Psoas muscle (tissue), 8 donors: Measurements from ENCODE around the gene ICOSLG. TPM values are rescaled to one million over a fixed set of nuclear protein-coding genes. Genes with fewer than 3 reads are reported as not detected.

ENCODE experiments used
- ATAC-seq, 4 donors: fragments of 200-7000 bp; cut with Tn5 transposase; one replicate each; pipeline ENCODE4 v1.9.1; 2020; ENCODE audit warnings: moderate library complexity in 3 of 4, mild to moderate bottlenecking in 2 of 4
- DNase-seq, 2 donors: peaks; one replicate each; pipeline ENCODE4 v3.0.0-alpha.2; 2020
- H3K27ac ChIP-seq: fragments of 200-600 bp; one replicate; pipeline ENCODE4 v1.8.0; 2022
- H3K27me3 ChIP-seq, 3 donors: fragments of 200-600 bp in 1 of 3; one replicate each; pipeline versions ENCODE4 v1.6.1 to v1.8.0; 2013 to 2022; ENCODE audit warnings: low read length in 2 of 3, mild to moderate bottlenecking in 2 of 3, moderate library complexity in 1 of 3; ENCODE audit not compliant: insufficient read depth in 3 of 3
- H3K36me3 ChIP-seq, 2 donors: fragments of 200-600 bp in 1 of 2; one replicate each; pipeline versions ENCODE4 v1.6.1 to v1.8.0; 2013 to 2022; ENCODE audit warnings: low read depth in 1 of 2, mild to moderate bottlenecking in 1 of 2, moderate library complexity in 1 of 2; ENCODE audit not compliant: insufficient read depth in 1 of 2
- H3K4me1 ChIP-seq: fragments of 200-600 bp; one replicate; pipeline ENCODE4 v1.8.0; 2022
- H3K4me3 ChIP-seq: fragments of 200-600 bp; one replicate; pipeline ENCODE4 v1.8.0; 2022; ENCODE audit warnings: mild to moderate bottlenecking
- H3K9me3 ChIP-seq: fragments of 200-600 bp; one replicate; pipeline ENCODE4 v1.8.0; 2022
- CTCF ChIP-seq: fragments of 200-600 bp; IDR thresholded peaks from one replicate; pipeline ENCODE4 v1.8.0; 2022; ENCODE audit warnings: antibody characterized with exemption
- WGBS, 3 donors: extraction: QIAGEN DNeasy Blood & Tissue Kit; methylation state at CpG; one replicate each; pipeline versions ENCODE4 v1.1.6 to v1.1.7; 2013; 5-methylcytosine and 5-hydroxymethylcytosine counted together
- intact Hi-C, 2 donors: fragments of 100-400 bp; cut with DNase I; formaldehyde crosslinking; loops; one replicate each; pipeline versions ENCODE4 v1.11.0 to v1.14.2; 2022
- polyA plus RNA-seq, 3 donors: library from polyadenylated mRNA; stranded (reverse); fragments of 200-250 nt; gene quantifications; one replicate each; pipeline ENCODE4 v1.2.3, GENCODE V29; 2013
- total RNA-seq, 4 donors: library from RNA; stranded (reverse); fragmentation: NEBNext Ultra II Directional in 2 of 4; extraction: Animal tissue kit (Norgen Biotek cat#: 25700) in 2 of 4; gene quantifications; one replicate each; pipeline versions ENCODE4 v1.2.1 to v1.2.4, GENCODE V29; 2021 to 2023
- donor health status: healthy with polysubstance abuse.
- donor health status: DM: no; HTN: no; CAD: no; lungs with moderate emphysema.
- donor health status: Bipolar disorder and iron deficiency.
- donor health status: healthy.
- donor health status: DM: yes; HTN: yes; CAD: no.
- donor health status: DM: no; HTN: no; CAD: no.
- donor health status: DM: no; HTN: no; CAD: no.
- donor health status: DM: yes; HTN: yes; CAD: no.

Gene ICOSLG
- total and polyA plus RNA-seq, 7 donors = 0.27 to 5.9 (median 1.6) TPM

- peaks cover 0 to 5% (median 0%) of the 10 kb centered on the region in 3 donors for H3K27me3 ChIP-seq
- 89 to 92% (median 91%) methylated on average over 17 of the region's 17 CpGs for WGBS, 3 donors
- no peak overlapping the region for H3K27ac ChIP-seq
- no peak for ATAC-seq
- no peaks in the 10 kb centered on the region for H3K4me1 ChIP-seq
- no peak overlapping the region for H3K4me3 ChIP-seq
- intact Hi-C loops = no loop called here
- no peaks in the 10 kb centered on the region for H3K9me3 ChIP-seq
- DNase-seq = peak in 1 of 2 donors; percentile 39
- H3K36me3 ChIP-seq = no peaks in the 10 kb centered on the region
- no peak for TF ChIP-seq CTCF
Observed at GRCh38 chr21:44265734-44266270, 25.1 kb upstream of the ICOSLG start.

GRCh38 chr21:44263768-44264167 is 23.0 kb upstream of the ICOSLG start:
- Histone ChIP-seq H3K9me3 (no peaks in the 10 kb centered on the region), H3K27ac (no peak overlapping the region), H3K4me3 (no peak overlapping the region), H3K36me3 (no peaks in the 10 kb centered on the region), H3K4me1 (no peaks in the 10 kb centered on the region), H3K27me3 (peaks cover 0 to 5% (median 2%) of the 10 kb centered on the region in 3 donors)
- ATAC-seq (no peak), DNase-seq (no peak)
- intact Hi-C loops = no loop called here
- 81 to 96% (median 82%) methylated on average over 3 to 4 of the region's 4 CpGs for WGBS, 3 donors
- no peak for TF ChIP-seq CTCF

GRCh38 chr21:44263221-44263760 is 22.5 kb upstream of the ICOSLG start:
- intact Hi-C loops = no loop called here
- no peaks in the 10 kb centered on the region for H3K36me3 ChIP-seq
- peaks cover 0 to 5% (median 2%) of the 10 kb centered on the region in 3 donors for H3K27me3 ChIP-seq
- 65 to 70% (median 69%) methylated on average over 13 to 18 of the region's 18 CpGs for WGBS, 3 donors
- no peaks in the 10 kb centered on the region for H3K9me3 ChIP-seq
- ATAC-seq (no peak), DNase-seq (peak in 1 of 2 donors; percentile 53)
- no peak for TF ChIP-seq CTCF
- H3K4me3 ChIP-seq = no peak overlapping the region
- H3K27ac ChIP-seq = no peak overlapping the region
- H3K4me1 ChIP-seq = no peaks in the 10 kb centered on the region

GRCh38 chr21:44262338-44263056 is 21.8 kb upstream of the ICOSLG start:
- H3K36me3 ChIP-seq = no peaks in the 10 kb centered on the region
- H3K27ac ChIP-seq = no peak overlapping the region
- no peak overlapping the region for H3K4me3 ChIP-seq
- no peaks in the 10 kb centered on the region for H3K4me1 ChIP-seq
- DNase-seq (peak in 1 of 2 donors; percentile 11), ATAC-seq (no peak)
- H3K9me3 ChIP-seq = no peaks in the 10 kb centered on the region
- TF ChIP-seq CTCF = no peak
- intact Hi-C loops = no loop called here
- peaks cover 0 to 5% (median 4%) of the 10 kb centered on the region in 3 donors for H3K27me3 ChIP-seq
- 75 to 86% (median 80%) methylated on average over 9 to 12 of the region's 12 CpGs for WGBS, 3 donors
